GM12891 (cell line): ENCODE measurements around the gene PIM3.

Experiments used
- DNase-seq: peaks from one replicate; pipeline ENCODE4 v3.0.0; 2011; ENCODE audit warnings: low spot score; ENCODE audit not compliant: insufficient read length
- FAIRE-seq: peaks from 2 replicates; lab custom pipeline; 2011; peaks lifted over from hg19 to GRCh38; lab: Jason Lieb, UNC
- PAX5 ChIP-seq: IDR thresholded peaks from 2 replicates; pipeline ENCODE4 v1.6.1; 2011; ENCODE audit warnings: low read length, moderate library complexity, mild to moderate bottlenecking; ENCODE audit not compliant: insufficient read depth, severe bottlenecking
- POLR2A ChIP-seq: IDR thresholded peaks from 2 replicates; pipeline ENCODE4 v1.6.1; 2011; ENCODE audit warnings: low read depth, low read length, control low read depth
- POLR2AphosphoS5 ChIP-seq: IDR thresholded peaks from 2 replicates; pipeline ENCODE4 v1.6.1; 2011; ENCODE audit warnings: low read depth, low read length, control low read depth
- POU2F2 ChIP-seq: IDR thresholded peaks from 2 replicates; pipeline ENCODE4 v1.6.1; 2011; ENCODE audit warnings: low read depth, mild to moderate bottlenecking, control low read depth, low read length, moderate library complexity
- SPI1 ChIP-seq: IDR thresholded peaks from 2 replicates; pipeline ENCODE4 v1.6.1; 2011; ENCODE audit warnings: low read depth, low read length, control low read depth
- TAF1 ChIP-seq: IDR thresholded peaks from 2 replicates; pipeline ENCODE4 v1.6.1; 2011; ENCODE audit warnings: low read depth, low read length, control low read depth

PIM3 gene

GRCh38 chr22:50000587-50001387 lies 40.2 kb downstream of the PIM3 start:
- no peak for FAIRE-seq
- no peak for TF ChIP-seq SPI1
- TF ChIP-seq PAX5 = no peak
- no peak for TF ChIP-seq TAF1
- no peak for TF ChIP-seq POU2F2
- no peak for TF ChIP-seq POLR2AphosphoS5
- no peak for DNase-seq

DNA sequence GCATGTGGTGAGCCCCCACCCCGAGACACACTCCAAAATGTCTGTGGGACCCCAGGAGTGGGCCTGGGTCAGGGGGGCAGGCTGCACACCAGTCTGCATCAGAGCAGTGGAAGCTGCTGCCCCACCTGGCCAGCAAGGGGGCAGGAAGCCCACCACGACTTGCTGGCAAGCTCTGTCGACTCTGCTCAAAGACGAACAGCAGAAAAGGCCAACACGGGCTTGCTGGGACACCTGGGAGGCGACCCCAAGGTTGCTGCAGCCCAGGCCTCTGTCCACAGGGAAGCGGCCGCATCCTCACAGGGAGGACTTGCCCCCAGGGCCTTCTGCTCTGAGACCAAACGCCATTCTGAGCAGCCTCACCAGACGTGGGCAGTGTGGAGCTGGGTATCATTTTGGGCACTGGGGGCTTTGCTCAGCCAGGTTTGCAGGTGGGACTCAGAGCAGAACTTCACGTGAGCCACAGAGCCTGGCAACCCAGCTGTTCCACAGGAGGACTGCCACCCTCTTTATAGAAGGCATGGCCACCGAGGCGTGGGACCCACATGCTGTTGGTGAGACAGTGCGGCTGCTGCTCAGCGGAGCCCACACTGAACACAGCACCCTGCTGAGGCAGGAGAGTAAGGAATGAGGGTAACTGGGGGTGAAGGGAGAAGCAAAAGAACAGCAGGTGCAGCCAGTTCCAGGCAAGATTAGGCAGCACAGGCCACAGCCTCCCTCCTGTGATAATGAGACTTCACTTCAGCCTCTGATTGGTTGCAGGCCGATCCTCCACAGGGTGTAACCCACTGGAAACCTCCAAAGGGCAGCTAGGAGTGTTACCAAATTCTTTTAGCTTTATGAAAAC lies 41.0 kb downstream of the PIM3 start:
- no peak for DNase-seq
- no peak for TF ChIP-seq POU2F2
- no peak for TF ChIP-seq TAF1
- no peak for TF ChIP-seq PAX5
- no peak for TF ChIP-seq POLR2AphosphoS5
- TF ChIP-seq POLR2A = no peak
- TF ChIP-seq SPI1 = no peak
- peak; percentile 20 for FAIRE-seq

DNA sequence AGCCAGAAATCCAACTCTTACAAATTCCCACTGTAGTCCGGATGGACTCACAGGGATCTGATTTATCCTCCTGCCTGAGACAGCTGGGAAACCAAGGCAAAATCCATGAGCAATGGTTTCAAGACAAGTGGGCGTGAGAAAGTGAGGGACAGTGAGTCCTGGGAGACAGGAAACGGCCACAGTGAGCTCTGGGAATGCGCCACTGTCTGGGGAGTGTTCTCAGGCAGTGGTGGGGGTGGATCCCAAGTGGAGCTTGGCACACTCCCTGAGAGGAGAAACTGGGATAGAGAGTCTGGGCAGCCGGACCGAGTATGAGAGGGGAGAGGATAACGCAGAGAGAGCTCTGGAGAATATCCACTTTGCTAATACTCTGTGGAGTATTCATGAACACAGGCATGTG lies 42.2 kb downstream of the PIM3 start:
- FAIRE-seq = no peak
- no peak for TF ChIP-seq TAF1
- no peak for TF ChIP-seq PAX5
- no peak for TF ChIP-seq POLR2AphosphoS5
- no peak for TF ChIP-seq SPI1
- no peak for TF ChIP-seq POU2F2
- TF ChIP-seq POLR2A = no peak
- no peak for DNase-seq

- TF ChIP-seq SPI1 (no peak), POU2F2 (no peak), PAX5 (no peak), POLR2AphosphoS5 (no peak), TAF1 (no peak), POLR2A (no peak)
- no peak for FAIRE-seq
- no peak for DNase-seq
Measured at GRCh38 chr22:50004918-50005317, 44.3 kb downstream of the PIM3 start.

DNA sequence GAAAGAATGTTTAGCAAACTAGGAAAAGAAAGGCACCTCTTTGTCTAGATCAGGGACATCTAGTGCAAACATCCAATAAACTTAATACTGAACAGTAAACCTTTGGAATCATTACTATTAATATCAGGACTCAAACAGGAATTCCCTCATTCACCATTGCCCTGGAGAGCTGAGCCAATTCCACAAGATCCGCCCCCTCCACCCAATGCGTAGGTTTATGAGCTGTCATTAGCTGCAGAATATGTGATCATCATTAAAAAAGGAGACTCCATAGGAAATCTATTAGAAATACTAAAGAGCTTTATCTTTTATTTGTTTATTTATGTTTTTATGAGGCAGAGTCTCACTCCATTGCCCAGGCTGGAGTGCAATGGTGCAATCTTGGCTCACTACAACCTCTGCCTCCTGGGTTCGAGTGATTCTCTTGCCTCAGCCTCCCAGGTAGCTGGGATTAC lies 46.5 kb downstream of the PIM3 start:
- FAIRE-seq = no peak
- no peak for DNase-seq
- no peak for TF ChIP-seq PAX5
- TF ChIP-seq POLR2AphosphoS5 = no peak
- TF ChIP-seq POLR2A = no peak
- no peak for TF ChIP-seq POU2F2
- no peak for TF ChIP-seq TAF1
- TF ChIP-seq SPI1 = no peak

- FAIRE-seq (no peak), DNase-seq (no peak)
- no peak for TF ChIP-seq POU2F2
- TF ChIP-seq PAX5 = no peak
- no peak for TF ChIP-seq POLR2AphosphoS5
- TF ChIP-seq TAF1 = no peak
- no peak for TF ChIP-seq POLR2A
- TF ChIP-seq SPI1 = no peak
Measured at GRCh38 chr22:50008151-50009040, 47.8 kb downstream of the PIM3 start.

GRCh38 chr22:50009251-50009650 lies 48.7 kb downstream of the PIM3 start:
- FAIRE-seq (no peak), DNase-seq (no peak)
- TF ChIP-seq POU2F2 = no peak
- TF ChIP-seq POLR2A = no peak
- no peak for TF ChIP-seq PAX5

DNA sequence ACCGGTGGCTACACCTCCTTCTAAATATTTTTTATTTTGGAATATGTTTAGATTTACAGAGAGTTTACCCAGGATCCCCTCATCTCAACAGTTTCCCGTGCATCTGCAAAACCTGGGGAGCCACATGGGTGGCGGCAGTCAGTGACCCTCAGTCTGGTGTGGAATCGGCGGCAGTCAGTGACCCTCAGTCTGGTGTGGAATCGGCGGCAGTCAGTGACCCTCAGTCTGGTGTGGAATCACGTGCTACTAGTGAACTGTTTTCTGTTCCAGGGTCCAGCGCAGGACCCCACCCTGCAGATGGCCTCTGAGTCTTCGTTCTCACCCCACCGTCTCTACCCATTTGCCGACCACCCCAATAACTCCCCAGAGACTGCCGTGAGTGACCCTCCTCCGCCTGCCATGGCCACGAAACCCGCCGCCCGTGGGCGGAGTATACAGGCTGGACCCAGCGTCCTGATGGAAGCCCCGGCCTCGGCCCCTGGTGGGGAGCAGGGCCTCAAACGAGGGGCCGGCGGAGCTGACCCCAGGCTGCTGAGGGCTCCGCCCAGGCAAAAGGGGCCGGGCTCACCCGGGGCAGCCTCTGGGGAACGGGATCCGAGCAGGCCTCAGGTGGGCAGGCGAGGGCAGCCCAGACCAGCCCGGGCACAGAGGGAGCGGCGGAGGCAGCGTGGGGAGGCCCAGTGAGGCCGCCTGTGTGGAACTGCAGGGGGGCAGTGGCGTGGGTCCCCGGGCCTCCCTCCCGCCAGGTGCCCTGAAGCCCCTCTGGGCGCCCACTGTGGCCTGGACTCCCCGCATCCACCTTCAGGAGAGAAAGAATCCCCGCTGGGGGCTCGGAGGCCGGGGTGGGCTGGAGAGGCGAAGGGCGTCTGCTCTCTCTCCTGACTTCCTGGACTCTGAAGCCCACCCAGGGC lies 49.4 kb downstream of the PIM3 start:
- FAIRE-seq (peak; percentile 88), DNase-seq (no peak)
- TF ChIP-seq SPI1 (no peak), TAF1 (no peak), POLR2A (no peak), PAX5 (no peak), POU2F2 (no peak), POLR2AphosphoS5 (no peak)
